GM21367 (cell line): ENCODE measurements around the gene IFI27L2.

ENCODE experiments used
- ATAC-seq: cut with Tn5 transposase; IDR thresholded peaks from one replicate; pipeline ENCODE4 v1.9.1; 2021; ENCODE audit not compliant: unreplicated experiment

IFI27L2 gene

DNA sequence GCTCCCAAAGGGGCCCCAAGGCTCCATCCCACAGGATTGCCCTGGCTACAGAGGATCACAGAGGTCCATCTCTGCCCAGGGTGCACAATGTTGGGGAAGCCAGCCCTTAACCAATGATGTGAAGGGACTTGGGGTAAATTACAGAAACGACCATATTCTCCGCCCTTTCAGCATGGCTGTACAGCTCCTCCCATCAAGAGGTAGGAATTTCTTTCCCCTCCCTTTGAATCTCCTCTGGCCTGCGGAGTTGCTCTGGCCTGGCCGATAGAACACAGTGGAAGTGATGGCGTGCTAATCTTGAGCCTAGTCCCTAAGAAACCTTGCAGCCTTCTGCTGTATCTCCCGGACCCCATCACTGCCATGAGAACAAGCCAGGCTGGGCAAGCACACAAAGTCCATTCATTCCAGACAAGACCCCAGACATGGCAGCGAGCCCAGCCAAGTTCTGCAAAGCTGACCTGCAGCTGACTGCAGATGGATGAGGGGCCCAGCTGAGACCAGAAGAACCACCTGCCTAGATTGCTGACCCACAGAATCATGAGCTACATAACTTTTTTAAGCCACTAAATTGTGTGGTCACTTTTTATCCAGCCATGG, 25.8 kb downstream of the IFI27L2 start:
- no peak for ATAC-seq

DNA sequence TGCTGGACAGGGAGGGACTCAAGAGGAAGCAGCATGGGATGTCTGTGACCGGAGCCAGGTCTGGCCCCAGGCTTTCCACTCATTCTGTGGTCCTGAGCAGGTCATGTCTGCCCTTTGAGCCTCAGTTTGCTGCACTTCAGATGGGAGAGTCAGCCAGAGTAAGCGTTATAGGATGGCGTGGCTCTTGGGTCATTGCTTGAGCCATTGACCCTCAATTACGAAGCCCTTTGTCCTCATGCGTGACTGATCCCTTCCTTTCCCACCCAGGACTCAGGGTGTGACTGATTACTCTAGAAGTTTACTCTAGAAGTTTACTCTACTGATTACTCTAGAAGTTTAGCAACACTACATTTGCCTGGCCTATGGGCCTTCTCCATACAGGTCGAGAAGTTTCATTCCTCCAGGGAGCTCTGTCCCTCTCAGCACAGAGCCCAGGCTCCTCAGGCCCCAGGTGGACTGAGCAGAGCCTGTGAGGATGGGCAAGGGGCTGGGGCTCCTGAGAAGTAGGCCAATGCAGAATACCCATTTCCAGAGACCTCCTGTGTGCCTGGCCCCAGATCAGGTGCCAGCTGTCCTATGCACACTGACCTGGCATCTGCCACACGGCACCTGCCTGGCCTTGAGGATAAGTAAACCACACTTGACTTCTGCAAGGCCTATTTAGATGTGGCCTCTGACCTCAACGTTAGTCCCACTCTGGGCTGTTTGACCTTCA, 26.5 kb downstream of the IFI27L2 start:
- no peak for ATAC-seq

DNA sequence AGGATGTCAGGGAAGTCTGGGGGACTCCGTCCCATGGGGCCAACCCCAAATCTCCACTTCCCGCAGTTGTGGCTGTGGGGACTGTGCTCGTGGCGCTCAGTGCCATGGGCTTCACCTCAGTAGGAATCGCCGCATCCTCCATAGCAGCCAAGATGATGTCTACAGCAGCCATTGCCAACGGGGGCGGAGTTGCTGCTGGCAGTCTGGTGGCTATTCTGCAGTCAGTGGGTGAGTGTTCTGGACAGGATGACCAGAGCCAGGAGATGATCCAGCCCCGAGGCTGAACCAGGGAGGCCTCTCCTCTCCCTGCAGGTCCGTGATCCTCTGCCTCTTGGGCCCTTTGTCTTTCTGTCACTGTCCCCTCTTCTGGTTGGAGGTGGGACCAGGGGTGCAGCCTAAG, 27.7 kb downstream of the IFI27L2 start:
- ATAC-seq = no peak

DNA sequence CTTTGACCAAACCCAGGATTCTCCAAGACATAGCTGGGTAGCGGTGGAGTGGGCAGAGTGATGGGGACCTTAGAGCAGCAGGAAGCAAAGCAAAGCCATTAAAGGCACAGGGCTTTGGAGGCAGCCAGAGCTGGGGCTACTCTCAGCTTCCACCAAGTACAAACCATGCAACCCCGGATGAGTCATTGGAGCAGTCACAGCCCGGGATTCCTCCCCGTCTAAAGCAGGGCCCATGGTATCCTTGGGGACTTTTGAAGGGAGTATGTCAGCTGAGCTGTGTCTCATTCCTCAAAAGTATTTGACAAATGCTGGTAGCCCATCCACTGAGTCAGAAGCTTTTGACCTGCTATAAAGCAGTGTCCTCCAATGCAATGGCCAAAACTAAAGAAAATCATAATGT, 28.6 kb downstream of the IFI27L2 start:
- ATAC-seq = no peak

DNA sequence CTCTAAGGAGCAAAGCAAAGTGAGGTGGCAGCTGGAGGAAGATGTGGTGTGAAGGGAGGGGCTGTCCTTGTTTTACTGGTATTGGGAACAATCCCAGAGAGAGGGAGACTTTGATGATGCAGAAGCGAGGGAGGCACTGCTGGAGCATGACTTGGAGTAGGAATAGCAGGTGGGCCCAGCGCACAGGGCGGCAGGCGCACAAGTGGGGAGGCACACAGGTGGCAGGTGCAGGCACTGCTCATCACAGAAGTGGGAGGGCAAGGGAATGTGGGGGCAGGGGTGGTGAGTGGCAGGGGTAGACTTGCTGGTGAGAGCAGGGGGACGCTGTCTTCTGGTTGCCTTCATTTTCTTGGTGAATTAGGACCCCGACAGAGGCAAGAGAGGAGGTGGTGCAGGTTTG, 30.4 kb downstream of the IFI27L2 start:
- no peak for ATAC-seq

DNA sequence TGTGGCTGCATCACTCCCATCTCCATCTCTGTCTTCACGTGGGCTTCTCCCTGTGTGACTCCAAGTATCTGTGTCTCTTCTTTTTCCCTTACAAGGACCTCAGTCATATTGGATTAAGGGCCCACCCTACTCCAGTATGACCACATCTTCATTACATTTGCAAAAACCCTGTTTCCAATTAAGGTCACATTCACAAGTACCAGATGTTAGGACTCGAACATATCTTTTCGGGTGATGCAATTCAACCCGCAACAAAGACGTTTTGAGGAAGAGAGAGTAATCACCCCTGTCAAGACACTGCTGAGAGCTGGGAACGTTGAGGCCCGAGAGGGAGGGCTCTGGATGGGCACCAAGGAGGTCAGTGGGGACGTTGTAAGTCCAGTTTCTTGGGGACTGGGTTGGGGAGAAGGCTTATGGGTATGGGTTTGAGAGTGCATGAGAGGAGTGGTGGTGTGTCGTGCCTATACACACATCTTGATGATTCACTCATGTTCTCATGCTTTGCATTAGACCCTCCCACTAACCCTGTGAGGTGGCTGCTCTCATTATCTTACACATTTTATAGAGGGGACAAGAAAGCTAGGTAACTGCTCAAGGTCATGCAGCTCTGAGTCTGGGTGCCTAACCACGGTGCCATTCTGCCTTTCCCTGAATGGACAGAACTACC, 30.9 kb downstream of the IFI27L2 start:
- ATAC-seq = no peak

DNA sequence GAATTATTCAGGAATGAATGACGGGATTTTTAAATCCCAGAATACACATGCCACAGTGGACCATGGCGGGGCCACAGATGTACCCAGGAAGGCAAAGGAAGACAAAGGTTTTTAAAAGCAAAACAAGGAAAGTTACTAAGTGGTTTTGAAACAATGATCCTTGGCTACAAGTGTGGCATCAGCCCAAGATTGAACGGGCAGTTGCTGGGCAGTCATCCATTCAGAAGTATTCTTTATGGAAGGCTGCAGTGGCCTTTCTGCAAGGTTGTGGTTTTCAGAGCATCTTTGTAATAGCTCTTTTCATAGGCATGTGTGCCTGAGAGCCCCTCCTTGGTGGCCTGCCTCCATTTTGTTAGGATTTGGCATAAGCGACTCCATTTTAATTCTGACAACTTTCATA, 32.3 kb downstream of the IFI27L2 start:
- no peak for ATAC-seq

DNA sequence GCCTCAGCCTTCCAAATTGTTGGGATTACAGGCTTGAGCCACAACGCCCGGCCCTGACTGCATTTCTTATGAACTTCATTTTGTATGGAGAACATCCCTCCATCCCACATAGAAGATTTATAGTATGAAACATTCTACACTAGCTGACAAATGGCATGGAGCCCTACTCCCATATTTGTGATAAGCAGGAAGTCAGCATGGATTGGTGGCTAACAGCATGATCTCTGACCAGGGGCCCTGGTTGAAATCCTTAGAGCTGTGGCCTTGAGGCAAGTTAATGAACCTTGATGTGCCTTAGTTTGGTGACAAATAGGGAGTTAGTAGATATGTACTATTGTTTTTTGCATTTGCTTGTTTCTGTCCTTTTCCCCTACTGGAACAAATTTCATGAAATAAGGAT, 36.0 kb downstream of the IFI27L2 start:
- no peak for ATAC-seq

DNA sequence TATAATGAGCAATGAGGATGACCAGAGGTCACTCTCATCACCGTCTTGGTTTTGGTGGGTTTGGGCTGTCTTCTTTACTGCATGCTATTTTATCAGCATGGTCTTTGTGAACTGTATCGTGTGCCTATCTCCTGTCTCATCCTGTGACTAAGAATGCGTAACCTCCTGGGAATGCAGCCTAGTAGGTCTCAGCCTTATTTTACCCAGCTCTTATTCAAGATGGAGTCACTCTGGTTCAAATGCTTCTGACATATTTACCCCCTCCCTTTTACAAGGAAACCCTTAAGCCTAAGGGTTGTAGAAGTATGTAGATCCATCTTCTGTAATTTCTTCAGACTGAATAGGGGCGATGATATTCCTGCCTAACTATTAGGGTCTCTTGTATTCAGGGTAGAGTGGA, 39.9 kb downstream of the IFI27L2 start:
- ATAC-seq = no peak

DNA sequence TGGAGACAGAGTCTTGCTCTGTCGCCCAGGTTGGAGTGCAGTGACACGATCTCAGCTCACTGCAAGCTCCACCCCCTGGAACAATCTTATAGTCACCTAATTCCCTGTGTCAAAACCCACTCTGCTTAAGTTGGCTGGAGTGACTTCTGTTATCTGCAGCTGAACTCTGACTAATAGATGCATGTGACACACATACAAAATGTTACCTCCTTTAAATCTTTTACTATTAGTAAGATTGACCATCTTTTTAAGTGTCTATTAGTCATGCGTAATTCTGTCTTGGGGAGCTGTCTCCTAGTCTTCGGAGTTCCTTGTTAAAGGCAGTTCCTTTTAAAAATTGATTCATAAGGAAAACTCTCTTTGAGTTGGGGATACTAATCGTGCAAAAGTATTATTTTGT, 40.9 kb downstream of the IFI27L2 start:
- no peak for ATAC-seq

DNA sequence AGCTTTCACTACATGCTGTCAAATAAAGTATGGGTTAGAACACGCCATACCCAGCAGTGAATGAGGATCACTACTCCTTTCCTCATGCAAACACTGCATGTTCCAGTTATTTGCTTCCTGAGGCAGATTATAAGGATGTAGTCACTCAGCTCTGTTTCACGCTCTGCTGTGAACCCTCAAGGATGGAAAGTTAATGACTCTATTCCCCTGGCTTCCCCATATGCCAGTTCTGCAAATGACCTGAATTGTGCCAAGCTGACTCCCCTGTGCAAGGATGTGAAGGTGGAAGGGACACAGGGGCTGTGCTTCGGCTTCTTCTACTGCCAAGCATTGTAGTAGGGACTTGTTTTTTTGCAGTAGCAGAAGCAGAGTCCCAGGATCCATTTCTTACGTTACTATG, 41.5 kb downstream of the IFI27L2 start:
- ATAC-seq = no peak

DNA sequence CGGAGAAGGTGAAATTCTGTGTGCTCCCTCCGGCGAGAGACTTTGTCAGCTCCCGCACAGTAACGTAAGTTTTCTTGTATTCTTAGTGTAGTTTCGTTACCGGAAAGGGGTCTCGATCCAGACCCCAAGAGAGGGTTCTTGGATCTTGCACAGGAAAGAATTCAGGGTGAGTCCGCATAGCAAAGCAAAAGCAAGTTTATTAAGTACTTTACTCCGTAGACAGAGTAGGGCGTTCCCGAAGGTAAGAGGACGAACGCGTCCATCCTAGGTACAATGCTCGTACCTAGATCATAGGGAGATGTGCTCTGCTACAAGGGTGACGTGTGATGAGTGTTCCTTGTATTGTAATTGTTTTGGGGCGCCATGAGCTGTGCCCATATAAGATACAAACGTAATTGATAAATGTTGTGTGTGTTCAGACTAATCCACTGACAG, 48.0 kb downstream of the IFI27L2 start:
- peak; percentile 19 for ATAC-seq

DNA sequence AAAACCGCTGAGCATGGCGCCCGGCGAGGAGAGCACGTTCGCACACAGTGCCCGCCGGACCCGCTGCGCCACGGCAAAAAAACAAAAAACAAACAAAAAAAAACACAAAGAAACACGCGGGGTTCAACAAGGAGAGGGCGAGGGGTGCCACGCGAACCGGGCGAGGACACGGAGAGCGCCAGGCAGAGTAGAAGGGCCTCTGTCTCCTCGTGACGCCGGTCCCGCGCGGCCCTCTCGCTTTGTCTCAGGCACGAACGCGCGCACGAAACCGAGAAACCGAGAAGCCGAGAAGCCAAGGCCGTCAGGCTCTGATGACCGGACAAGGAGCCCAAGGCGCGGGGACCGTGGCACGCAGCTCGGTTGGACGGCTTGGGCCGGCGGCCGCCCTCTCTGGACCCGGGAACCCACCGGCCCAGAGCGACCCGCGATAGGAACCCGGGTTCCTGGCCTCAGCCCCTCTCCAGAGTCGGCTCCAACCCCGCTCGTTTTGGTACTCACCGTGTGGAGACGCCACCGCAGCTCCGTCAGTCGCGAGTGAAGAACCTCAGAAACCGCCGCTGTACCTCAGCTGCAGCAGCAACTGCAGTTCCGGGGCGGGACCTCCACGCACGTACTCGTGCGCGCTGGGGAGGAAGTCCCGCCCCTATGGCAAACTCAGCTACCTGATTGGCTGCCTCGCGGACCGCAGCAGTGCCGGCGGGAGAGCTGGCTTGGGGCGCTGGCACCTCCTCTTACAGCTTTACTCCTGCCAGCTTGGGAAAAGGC, 48.6 kb downstream of the IFI27L2 start, which contains the start of the genes DDX24 and IFI27L1:
Gene DDX24, minus strand, starts transcription at position 582 of the 765 bp plus-strand sequence. CDS start 1,460 bp downstream, outside the sequence.
Gene IFI27L1, plus strand, starts transcription at position 690 of the 765 bp plus-strand sequence. CDS start 15,628 bp downstream, outside the sequence.
- peak; percentile 98 for ATAC-seq

DNA sequence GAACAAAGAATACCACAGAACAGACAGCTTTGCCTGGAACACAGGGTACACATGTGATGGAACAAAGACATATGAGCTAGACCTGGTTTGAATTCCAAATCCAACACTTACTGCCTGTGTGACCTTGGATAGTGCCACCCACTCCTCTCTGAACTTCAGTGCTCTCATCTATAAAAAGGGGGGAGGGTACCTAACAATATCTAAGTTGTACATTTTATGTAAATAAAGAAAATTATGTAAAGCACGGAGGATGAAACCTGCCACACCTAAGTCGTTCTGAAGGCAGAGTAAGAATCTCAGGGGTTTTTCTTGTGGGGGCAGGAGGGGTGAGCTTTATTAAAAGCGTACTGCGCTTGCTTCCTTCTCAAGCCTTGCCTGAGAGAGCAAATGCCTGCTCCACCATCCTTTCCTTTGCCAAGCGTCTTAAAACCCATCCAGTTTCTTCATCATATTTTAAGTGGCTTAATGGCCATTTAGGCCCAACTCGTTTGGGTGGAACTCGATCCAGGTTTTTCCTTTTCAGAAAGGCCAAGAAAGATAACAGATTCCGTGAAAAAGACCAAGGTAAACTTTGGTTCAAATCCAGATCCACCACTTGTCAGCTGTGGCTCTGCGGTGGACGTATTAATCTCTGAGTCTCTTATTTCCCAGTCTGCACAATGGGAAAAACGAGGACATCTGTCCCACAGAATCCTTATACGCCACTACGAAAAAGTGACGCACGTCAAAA, 49.3 kb downstream of the IFI27L2 start:
- no peak for ATAC-seq

DNA sequence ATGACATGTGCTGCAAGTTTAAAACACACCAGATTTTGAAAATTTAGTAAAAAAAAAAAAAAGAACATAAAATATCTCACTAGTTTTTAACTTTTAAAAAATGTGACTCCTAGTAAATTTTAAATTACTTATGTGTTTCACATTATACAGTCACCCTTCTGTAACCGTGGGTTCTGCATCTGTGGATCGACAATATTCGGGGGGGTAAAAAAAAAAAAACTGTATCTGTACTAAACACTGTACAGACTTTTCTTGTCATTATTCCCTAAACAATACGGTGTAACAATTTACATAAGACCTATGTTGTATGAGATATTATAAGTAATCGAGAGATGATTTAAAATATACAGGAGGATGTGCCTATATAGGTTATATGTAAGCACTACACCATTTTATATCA, 51.6 kb downstream of the IFI27L2 start:
- no peak for ATAC-seq
